ENCODE results near the gene ZNF436. TPM values are rescaled to one million over a fixed set of nuclear protein-coding genes. Genes with fewer than 3 reads are reported as not detected.
A peak's percentile ranks its signal among the peaks of the same experiment; 100 is the strongest.

ZNF436 gene
- total RNA-seq, 4 donors from 2014 or later: 6.0 to 7.1 (median 6.8) TPM

- H3K27me3 ChIP-seq: no peaks in the 10 kb centered on the region
- intact Hi-C loops (cut with DNase I; ENCODE audit: low total_unique reads): loop anchor here (5.0 kb wide), 1 partner anchor 73 kb away; the partner anchor contains the start of gene ASAP3
- no peak for ATAC-seq
These were observed 39.2 kb upstream of the ZNF436 start for GRCh38 chr1:23408797-23409290.

GRCh38 chr1:23407016-23407630 is 37.5 kb upstream of the ZNF436 start:
- Histone ChIP-seq H3K4me1 (peaks cover 10 to 35% of the 10 kb centered on the region in 2 donors), H3K27me3 (no peaks in the 10 kb centered on the region), H3K36me3 (peaks cover 0 to 14% of the 10 kb centered on the region in 2 donors), H3K4me3 (no peak overlapping the region), H3K9me3 (no peaks in the 10 kb centered on the region), H3K27ac (peak overlapping the region in 3 of 4 donors; percentile 21 to 31 (median 21))
- intact Hi-C loops (cut with DNase I; ENCODE audit: low total_unique reads) (loop anchor here (5.0 kb wide), 1 partner anchor 75 kb away; the partner anchor contains the start of gene ASAP3), in situ Hi-C loops (cut with MboI; ENCODE audit: low sequenced_read_pairs in 4 of 4) (loop anchor here in 2 of 4 donors (10.0 kb wide), 2 partner anchors 62 to 72 kb away; partner anchors contain the start of gene HNRNPR (in 1 of the 2))
- TF ChIP-seq CTCF (IDR thresholded peaks at IDR 0.05 in 4 of 5, conservative IDR thresholded peaks at IDR 0.05 in 1 of 5) (no peak), POLR2A (IDR thresholded peaks at IDR 0.05) (no peak)
- ATAC-seq: no peak
- no peak for DNase-seq

More at GRCh38 chr1:23408797-23409290, 39.2 kb upstream of the ZNF436 start:
- no peak overlapping the region for H3K4me3 ChIP-seq
- no peaks in the 10 kb centered on the region for H3K9me3 ChIP-seq
- in situ Hi-C loops (cut with MboI; ENCODE audit: low sequenced_read_pairs in 4 of 4): loop anchor here in 2 of 4 donors (10.0 kb wide), 2 partner anchors 64 to 74 kb away; partner anchors contain the start of gene HNRNPR (in 1 of the 2)
- peaks cover 0 to 14% of the 10 kb centered on the region in 2 donors for H3K36me3 ChIP-seq
- TF ChIP-seq CTCF (IDR thresholded peaks at IDR 0.05 in 4 of 5, conservative IDR thresholded peaks at IDR 0.05 in 1 of 5): no peak
- TF ChIP-seq POLR2A (IDR thresholded peaks at IDR 0.05): no peak
- DNase-seq: no peak
- peaks cover 4 to 18% of the 10 kb centered on the region in 2 donors for H3K4me1 ChIP-seq
- peak overlapping the region in 3 of 4 donors; percentile 21 to 65 (median 58) for H3K27ac ChIP-seq

GRCh38 chr1:23405946-23406345 is 36.3 kb upstream of the ZNF436 start:
- peak overlapping the region in 3 of 4 donors; percentile 21 to 31 (median 30) for H3K27ac ChIP-seq
- intact Hi-C loops (cut with DNase I; ENCODE audit: low total_unique reads): loop anchor here (5.0 kb wide), 1 partner anchor 76 kb away; the partner anchor contains the start of gene ASAP3
- H3K4me3 ChIP-seq: no peak overlapping the region
- H3K36me3 ChIP-seq: peaks cover 0 to 14% of the 10 kb centered on the region in 2 donors
- in situ Hi-C loops (cut with MboI; ENCODE audit: low sequenced_read_pairs in 4 of 4): loop anchor here in 2 of 4 donors (10.0 kb wide), 2 partner anchors 61 to 71 kb away; partner anchors contain the start of gene HNRNPR (in 1 of the 2)
- no peaks in the 10 kb centered on the region for H3K9me3 ChIP-seq
- H3K4me1 ChIP-seq: peaks cover 22 to 47% of the 10 kb centered on the region in 2 donors
- DNase-seq (no peak), ATAC-seq (no peak)
- TF ChIP-seq CTCF (IDR thresholded peaks at IDR 0.05 in 4 of 5, conservative IDR thresholded peaks at IDR 0.05 in 1 of 5): no peak
- TF ChIP-seq POLR2A (IDR thresholded peaks at IDR 0.05): no peak
- no peaks in the 10 kb centered on the region for H3K27me3 ChIP-seq

- peak overlapping the region in 1 of 4 donors; percentile 22 for H3K4me3 ChIP-seq
- TF ChIP-seq CTCF (IDR thresholded peaks at IDR 0.05 in 4 of 5, conservative IDR thresholded peaks at IDR 0.05 in 1 of 5) (peak; percentile 76 to 98 (median 91)), POLR2A (IDR thresholded peaks at IDR 0.05) (no peak)
- intact Hi-C loops (cut with DNase I; ENCODE audit: low total_unique reads): loop anchor here (1.0 to 5.0 kb wide), 3 partner anchors 35 to 77 kb away; partner anchors contain the start of gene ZNF436
These were observed 34.3 kb upstream of the ZNF436 start for GRCh38 chr1:23403735-23404486.

More at GRCh38 chr1:23403735-23404486, 34.3 kb upstream of the ZNF436 start:
- Histone ChIP-seq H3K27ac (peak overlapping the region; percentile 79 to 85 (median 84)), H3K36me3 (peaks cover 0 to 14% of the 10 kb centered on the region in 2 donors), H3K4me1 (peaks cover 27 to 59% of the 10 kb centered on the region in 2 donors), H3K27me3 (no peaks in the 10 kb centered on the region), H3K9me3 (no peaks in the 10 kb centered on the region)
- DNase-seq (peak; percentile 62 to 79), ATAC-seq (peak; percentile 53 to 54)
- in situ Hi-C loops (cut with MboI; ENCODE audit: low sequenced_read_pairs in 4 of 4): loop anchor here in 2 of 4 donors (10.0 kb wide), 2 partner anchors 59 to 69 kb away; partner anchors contain the start of gene HNRNPR (in 1 of the 2)
